OCI-M2 (cell line): Measurements from ENCODE around the gene MAMDC2.

ENCODE experiments used
- DNase-seq: peaks from one replicate; lab custom pipeline; 2025; ENCODE audit not compliant: unreplicated experiment; lab: John Stamatoyannopoulos, UW

The MAMDC2 gene

DNA sequence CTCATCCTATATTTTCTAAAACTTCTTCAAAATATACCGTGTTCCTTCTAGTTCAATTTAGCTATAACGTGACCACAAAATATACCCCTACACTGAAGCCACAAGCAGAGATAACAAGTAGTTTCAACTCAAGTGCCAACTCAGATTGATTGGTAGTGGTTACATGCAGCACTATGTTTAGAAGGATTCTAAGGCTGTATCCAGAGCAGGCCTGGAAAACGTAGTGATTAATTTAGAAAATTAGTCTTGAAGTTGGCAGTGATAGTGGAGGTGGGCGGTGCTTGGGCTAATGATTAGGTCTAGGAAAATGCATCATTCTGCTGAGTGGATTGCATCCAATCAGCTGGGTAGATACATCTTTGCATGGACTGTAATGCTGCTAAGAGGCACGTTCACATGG is 61.5 kb downstream of the MAMDC2 start:
- DNase-seq, result no peak

DNA sequence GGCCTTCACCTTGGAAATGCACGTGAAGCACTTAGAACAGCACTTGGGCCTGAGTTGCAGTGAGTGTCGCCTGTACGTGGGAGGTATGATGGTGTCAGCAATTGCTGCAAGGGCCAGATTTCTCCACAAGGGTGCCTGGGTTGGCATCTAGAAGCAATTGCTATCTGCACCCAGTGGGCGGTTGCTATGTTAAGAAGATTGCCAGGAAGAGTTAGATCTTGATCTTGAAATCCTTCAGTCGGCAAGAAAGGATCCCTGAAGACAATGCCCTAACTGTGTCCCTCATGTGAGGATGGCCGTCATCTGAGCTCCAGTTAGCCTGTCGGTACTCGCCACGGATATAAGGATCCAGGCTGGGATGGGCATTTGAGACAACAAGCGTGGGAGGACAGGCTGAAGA is 62.9 kb downstream of the MAMDC2 start:
- no peak for DNase-seq

GRCh38 chr9:70107558-70107957 is 63.9 kb downstream of the MAMDC2 start:
- DNase-seq, result no peak

GRCh38 chr9:70108181-70108580 is 64.5 kb downstream of the MAMDC2 start:
- no peak for DNase-seq

GRCh38 chr9:70110194-70111041 is 66.8 kb downstream of the MAMDC2 start:
- no peak for DNase-seq

GRCh38 chr9:70111042-70111602 is 67.5 kb downstream of the MAMDC2 start:
- DNase-seq, result no peak

DNA sequence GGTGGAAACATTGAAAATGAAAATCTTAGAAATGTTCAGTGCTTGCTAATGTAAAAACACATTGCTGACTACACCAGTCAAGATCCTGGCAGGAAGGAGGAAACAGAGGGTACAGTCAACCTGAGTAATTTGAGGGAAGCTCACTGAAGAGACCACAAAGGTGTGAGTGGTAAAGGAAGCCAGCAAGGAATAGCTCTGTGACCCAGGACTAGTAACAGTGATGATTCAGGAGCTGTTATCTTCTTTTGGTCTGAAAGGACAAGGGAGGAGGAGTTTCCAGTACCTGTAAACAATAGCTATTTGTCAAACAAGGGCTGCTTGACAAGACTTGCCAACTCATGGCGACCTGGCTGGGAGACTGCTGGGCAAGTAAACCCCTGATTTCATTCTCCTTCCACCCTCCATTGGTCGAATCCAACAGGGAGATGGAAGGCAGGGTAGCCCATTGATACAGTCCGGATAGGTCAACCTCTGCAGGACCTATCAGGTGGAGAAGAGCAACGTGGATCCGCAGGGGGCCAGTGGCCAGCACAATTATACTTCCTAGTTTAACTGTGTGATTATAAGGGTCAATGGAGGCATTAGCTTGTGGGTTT is 68.1 kb downstream of the MAMDC2 start:
- no peak for DNase-seq

- no peak for DNase-seq
Measured at GRCh38 chr9:70112981-70113380, 69.3 kb downstream of the MAMDC2 start.

GRCh38 chr9:70113403-70114022 is 69.9 kb downstream of the MAMDC2 start:
- no peak for DNase-seq

- DNase-seq, result no peak
Measured at GRCh38 chr9:70114898-70115297, 71.2 kb downstream of the MAMDC2 start.

DNA sequence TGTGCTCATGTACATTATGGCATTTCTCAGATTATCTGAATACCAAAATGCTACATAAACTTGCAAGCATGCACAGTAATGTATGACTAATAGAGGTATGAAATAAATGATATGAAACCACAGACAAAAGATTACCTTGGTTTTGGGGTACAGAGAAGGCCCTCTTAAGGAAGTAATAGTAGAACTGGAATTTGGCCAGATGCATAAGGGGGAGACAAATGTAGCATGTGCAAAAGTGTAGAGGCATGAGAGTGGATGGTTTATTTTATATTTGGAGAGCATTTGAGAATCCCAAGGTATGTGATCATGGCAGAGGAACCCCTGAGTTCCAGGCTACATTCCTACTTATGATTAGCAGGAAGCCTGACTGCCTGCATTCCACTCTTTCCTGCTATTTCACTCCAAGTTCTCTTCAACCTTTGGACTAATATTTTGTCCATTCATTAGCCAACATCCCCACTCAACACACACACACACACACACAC is 74.2 kb downstream of the MAMDC2 start:
- DNase-seq, result no peak

- no peak for DNase-seq
Measured at GRCh38 chr9:70119786-70120185, 76.1 kb downstream of the MAMDC2 start.

DNA sequence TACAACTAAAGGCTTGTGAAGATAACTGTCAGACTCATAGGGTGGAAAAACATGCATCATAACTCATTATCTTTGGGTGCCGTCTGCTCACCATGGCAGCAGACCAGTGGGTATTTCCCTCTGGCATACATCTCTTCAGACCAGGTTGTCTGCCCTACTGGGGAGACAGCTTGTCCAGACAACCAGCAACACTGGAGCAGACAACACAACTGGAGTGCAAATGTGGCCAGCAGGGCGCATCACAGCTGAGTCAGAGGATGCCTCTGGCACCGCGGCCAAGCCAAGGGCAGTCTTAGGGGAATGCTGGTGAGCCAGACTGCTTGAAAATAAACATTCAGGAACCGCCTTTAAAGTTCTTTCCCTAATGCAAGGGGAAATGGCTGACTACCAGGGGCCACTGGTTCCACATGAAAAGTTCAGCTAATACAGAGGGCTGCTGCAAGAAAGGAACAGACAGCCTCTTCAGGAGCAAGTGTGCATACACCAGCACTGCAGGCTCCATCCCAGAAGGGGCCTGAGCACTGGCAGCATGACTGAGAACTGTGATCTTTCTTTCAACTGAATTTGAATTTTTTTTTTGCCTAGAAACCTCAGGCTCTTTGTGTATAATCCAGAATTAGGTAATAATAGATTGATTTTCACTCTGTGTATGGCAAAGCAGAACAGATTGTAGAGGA is 77.3 kb downstream of the MAMDC2 start:
- no peak for DNase-seq

DNA sequence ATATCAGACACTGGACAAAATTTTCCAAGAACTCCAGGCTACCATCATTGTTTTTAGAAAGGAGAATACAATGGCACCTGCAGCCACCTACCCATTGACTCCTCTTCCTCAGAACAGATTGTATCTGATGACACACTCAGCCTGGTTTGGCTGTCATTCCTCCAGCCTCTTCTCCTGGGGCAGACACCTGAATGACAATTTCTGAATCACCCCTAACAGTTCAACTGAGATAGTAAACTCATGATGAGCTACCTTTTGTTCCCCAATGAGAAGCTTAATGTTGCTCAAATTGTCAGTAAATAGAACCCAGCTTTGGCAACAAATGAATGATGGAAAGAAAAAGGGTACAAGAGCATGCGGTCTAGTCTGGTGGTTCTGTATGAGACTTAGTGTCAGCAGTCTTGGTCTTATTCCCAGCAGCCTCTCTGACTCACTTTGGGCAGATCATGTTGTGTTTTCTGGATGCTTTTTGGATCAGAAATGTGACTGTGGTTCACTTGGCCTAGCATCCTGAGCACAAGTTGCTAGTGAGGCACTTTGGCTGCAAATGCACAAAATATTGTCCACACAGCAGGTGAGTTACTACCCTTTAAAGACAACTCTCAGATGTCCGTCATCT is 78.3 kb downstream of the MAMDC2 start:
- no peak for DNase-seq

- no peak for DNase-seq
Measured at GRCh38 chr9:70123695-70124094, 80.0 kb downstream of the MAMDC2 start.

DNA sequence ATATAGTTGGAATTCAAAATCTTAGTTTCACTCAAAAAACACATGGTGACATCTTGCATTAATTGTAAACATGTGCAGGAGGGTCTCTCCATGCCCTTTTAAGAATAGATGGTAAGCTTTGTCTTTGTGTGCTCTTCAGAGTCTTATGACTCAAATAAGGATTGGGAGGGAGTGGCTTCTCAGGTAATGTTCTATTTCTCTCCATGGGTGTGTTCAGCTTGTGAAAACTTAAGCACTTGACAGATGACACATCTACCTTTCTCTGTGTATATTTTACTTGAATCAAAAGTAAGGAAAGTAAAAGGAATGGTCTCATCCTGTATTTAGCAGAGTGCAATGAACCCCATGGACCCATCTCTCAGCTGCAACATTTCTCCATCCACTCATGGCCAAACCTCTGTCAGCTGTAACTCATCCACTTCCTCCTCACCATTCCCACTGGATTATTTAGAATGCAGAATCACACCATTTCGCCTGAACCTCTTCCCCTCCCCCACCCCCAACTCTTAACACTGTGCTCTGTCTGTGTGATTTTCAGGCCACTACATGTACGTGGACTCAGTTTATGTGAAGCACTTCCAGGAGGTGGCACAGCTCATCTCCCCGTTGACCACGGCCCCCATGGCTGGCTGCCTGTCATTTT is 82.1 kb downstream of the MAMDC2 start:
- no peak for DNase-seq

- DNase-seq, result no peak
Measured at GRCh38 chr9:70127036-70127435, 83.4 kb downstream of the MAMDC2 start.

- no peak for DNase-seq
Measured at GRCh38 chr9:70127540-70128416, 84.1 kb downstream of the MAMDC2 start.

GRCh38 chr9:70130266-70130665 is 86.6 kb downstream of the MAMDC2 start:
- no peak for DNase-seq
